ENCODE measurements around the gene TRAPPC3. TPM values are rescaled to one million over a fixed set of nuclear protein-coding genes. Genes with fewer than 3 reads are reported as not detected.

TRAPPC3 gene
- total RNA-seq, 1 donor, result 94.6 TPM

DNA sequence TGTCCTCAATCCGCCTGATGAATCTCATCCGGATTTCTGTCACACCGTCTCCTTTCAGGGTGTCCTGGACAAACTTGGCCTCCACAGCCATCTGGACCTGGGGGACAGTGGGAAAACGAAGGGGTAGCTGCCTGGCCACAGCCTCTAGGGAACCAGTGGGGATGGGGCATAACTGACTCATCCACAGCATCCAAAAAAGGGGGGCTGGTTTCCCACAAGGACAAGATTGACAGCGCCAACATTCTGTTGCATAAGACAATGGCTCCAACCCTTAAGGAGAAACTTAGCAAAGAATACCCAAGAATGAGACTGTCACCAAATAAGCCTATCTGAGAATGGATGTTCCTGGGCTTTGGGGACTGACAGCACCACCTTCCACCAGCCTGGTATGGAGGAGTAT, 12.1 kb downstream of the TRAPPC3 start:
- H3K4me3 ChIP-seq (ENCODE audit: low read depth, low read length), result no peak overlapping the region
- TF ChIP-seq, protein P1, sequence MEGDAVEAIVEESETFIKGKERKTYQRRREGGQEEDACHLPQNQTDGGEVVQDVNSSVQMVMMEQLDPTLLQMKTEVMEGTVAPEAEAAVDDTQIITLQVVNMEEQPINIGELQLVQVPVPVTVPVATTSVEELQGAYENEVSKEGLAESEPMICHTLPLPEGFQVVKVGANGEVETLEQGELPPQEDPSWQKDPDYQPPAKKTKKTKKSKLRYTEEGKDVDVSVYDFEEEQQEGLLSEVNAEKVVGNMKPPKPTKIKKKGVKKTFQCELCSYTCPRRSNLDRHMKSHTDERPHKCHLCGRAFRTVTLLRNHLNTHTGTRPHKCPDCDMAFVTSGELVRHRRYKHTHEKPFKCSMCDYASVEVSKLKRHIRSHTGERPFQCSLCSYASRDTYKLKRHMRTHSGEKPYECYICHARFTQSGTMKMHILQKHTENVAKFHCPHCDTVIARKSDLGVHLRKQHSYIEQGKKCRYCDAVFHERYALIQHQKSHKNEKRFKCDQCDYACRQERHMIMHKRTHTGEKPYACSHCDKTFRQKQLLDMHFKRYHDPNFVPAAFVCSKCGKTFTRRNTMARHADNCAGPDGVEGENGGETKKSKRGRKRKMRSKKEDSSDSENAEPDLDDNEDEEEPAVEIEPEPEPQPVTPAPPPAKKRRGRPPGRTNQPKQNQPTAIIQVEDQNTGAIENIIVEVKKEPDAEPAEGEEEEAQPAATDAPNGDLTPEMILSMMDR (IDR thresholded peaks at IDR 0.05; ENCODE audit: insufficient read depth, low read depth, low read length), result no peak
- no peak for DNase-seq (ENCODE audit: low read depth)

DNA sequence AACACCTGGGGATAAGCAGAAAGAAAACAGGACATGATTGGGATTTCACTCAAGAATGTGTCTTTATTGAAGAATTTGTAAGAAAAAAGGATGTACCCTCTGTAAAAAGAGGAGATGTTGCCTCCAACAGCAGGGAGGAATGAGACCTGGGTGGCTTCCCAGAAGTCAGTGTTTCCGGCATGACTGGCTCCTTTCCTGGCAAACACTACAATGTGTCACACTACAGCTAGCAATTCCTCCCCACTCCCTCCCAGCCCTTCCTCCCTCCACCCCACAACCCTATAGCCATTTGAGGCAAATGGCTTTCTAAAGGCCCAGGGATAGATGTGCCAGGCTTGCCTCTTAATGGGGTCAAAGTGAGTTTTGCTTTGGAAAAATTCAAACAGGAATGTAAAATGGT, 12.8 kb downstream of the TRAPPC3 start:
- DNase-seq (ENCODE audit: low read depth), result peak; percentile 50
- TF ChIP-seq, protein P1 (IDR thresholded peaks at IDR 0.05; ENCODE audit: insufficient read depth, low read depth, low read length), result no peak
- H3K4me3 ChIP-seq (ENCODE audit: low read depth, low read length), result no peak overlapping the region

DNA sequence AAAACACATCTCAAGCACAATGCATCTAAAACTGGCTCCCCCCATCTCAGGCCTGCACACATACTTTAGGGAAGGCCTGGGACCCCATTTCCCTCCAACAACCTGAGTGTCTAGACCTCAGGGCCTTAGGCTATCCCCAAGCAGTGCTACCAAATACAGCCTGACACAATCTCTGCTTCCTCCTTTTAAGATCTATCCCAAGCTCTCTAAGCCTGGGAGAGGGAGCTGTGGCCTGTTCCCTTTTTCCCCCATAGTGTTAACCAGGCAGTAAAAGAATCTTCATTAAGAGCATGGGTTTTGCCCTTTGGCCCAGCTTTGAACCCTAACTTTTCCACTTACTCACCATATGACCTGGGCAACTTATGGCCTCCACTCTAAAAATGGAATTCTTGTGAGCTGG, 13.5 kb downstream of the TRAPPC3 start:
- TF ChIP-seq, protein P1 (IDR thresholded peaks at IDR 0.05; ENCODE audit: insufficient read depth, low read depth, low read length), result no peak
- no peak for DNase-seq (ENCODE audit: low read depth)
- H3K4me3 ChIP-seq (ENCODE audit: low read depth, low read length), result no peak overlapping the region

DNA sequence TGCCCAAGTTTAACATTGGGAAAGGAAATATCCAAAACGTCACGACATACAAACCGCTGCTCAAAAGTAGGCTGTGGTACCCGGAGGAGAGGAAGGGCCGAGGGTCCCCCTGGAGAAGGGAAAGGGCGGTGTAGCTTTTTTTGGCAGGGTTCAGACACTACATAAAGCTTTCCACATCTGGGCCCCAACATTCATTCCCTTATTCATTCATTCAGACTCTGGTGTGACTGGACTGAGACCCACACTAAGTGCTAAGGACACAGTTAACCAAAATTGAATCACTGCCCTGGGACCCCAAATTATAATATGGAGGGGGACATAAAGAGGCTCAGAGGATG, 14.0 kb downstream of the TRAPPC3 start:
- H3K4me3 ChIP-seq (ENCODE audit: low read depth, low read length), result no peak overlapping the region
- DNase-seq (ENCODE audit: low read depth), result no peak
- TF ChIP-seq, protein P1 (IDR thresholded peaks at IDR 0.05; ENCODE audit: insufficient read depth, low read depth, low read length), result no peak

- TF ChIP-seq, protein P1 (IDR thresholded peaks at IDR 0.05; ENCODE audit: insufficient read depth, low read depth, low read length), result peak; percentile 80
- no peak overlapping the region for H3K4me3 ChIP-seq (ENCODE audit: low read depth, low read length)
- DNase-seq (ENCODE audit: low read depth), result peak; percentile 67
Measured at GRCh38 chr1:36134505-36135329, 14.6 kb downstream of the TRAPPC3 start.

DNA sequence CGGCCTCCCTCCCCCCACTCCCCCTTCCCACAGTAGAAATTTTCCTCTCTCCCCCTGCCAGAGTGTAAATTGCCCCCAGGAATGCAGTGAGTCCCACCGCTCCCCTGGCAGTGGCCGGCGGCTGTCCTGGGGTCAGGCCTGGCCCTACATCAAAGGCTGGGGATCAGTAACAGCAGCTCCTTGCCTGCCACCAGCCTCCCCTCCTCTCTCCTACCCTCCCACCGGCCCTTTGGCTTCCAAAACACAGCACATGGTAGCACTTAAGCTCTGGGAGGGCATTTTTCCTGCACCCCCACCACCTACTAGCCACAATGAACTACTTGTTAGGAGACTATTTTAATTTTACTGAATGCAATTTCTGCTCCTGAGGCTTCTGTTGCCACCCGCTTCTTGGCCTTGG, 15.3 kb downstream of the TRAPPC3 start:
- H3K4me3 ChIP-seq (ENCODE audit: low read depth, low read length), result no peak overlapping the region
- TF ChIP-seq, protein P1 (IDR thresholded peaks at IDR 0.05; ENCODE audit: insufficient read depth, low read depth, low read length), result no peak
- DNase-seq (ENCODE audit: low read depth), result no peak

- H3K4me3 ChIP-seq (ENCODE audit: low read depth, low read length), result no peak overlapping the region
- TF ChIP-seq, protein P1 (IDR thresholded peaks at IDR 0.05; ENCODE audit: insufficient read depth, low read depth, low read length), result no peak
- DNase-seq (ENCODE audit: low read depth), result peak; percentile 97
Measured at GRCh38 chr1:36133484-36133883, 15.8 kb downstream of the TRAPPC3 start.
